Activated CD4-positive, alpha-beta T cell treated with anti-CD3 and anti-CD28 coated beads, Interleukin-2, amount 50 U/mL, for 48 hours (primary cell): ENCODE measurements around the gene HINT3.
"Not testable (repeated sequence)": the region's sequence is repeated elsewhere in the genome, so short reads cannot be mapped to it uniquely, and the experiment has no call there.

Source experiments
- DNase-seq, 2 experiments: peaks; one replicate each; pipeline ENCODE4 v3.0.0-alpha.2; 2020

HINT3 gene

DNA sequence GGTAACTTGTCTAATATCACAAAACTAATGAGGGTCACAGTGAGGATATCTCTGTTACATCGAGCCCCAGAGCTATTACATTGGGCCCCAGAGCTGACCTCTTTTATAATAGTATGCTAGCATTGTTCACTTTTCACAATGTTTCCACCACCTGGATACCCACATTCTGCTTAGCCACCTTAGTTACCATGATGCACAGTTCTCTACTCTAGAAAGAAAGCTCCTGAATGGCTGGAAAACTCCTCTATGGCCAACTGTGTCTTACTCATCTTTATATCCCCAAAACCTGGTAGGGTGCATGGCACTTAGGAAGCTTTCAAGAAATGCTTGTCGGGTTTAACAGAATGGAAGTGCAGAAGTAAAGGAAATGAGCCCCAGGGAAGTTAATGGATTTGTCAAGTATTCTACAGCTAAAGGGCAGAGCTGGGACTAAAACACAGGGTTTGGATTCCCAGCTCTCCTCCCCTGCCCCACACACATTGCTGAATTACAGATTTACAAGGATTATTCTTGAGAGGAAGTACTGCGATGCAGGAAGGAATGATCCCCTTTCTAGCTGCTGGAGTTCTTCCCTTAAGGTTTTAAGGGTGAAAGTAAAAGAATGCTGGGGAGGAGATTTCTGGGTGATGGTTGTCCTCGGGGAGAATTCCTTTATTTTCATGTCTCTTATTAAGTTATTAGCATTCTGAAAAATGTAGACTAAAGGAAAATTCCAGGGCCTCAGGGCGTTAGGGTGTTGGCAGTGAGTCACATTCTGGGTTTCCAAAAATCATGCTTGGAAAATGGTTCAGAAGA is 16.1 kb upstream of the HINT3 start:
- DNase-seq: no peak

DNA sequence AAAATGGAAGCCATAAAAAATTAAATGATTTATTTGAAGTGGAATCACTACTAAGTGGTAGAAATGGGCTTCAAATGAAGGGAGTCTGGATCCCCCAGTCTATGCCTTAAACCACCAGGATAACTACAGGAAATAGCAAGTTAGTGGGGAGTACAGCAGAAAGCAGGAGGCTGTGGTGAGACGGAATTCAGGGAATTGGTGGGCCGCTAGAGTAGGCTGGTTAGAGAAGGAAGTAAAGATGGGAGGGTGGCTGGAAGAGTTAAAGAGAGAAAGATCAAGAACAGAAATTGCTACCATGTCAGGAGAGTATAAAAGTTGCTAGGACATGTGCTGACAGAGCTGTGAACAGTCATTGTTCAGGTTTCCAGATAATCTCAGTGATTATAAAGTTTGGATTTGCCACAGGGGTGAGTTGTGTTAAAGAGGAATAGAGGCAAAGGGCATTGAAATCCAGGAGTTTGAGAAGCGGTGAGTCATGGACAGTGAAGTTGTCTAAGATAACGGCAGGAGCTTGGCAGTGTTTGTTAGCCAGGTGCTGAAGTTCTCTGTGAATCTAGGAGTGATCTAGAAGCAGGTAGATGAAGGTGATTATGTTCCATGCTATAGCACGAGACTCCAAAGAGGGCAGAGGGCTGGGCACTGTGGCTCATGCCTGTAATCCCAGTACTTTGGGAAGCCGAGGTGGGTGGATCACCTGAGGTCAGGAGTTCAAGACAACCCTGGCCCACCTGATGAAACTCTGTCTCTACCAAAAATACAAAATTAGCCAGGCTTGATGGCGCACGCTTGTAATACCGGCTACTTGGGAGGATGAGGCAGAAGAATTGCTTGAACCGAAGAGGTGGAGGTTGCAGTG is 13.7 kb upstream of the HINT3 start:
- no peak for DNase-seq

DNA sequence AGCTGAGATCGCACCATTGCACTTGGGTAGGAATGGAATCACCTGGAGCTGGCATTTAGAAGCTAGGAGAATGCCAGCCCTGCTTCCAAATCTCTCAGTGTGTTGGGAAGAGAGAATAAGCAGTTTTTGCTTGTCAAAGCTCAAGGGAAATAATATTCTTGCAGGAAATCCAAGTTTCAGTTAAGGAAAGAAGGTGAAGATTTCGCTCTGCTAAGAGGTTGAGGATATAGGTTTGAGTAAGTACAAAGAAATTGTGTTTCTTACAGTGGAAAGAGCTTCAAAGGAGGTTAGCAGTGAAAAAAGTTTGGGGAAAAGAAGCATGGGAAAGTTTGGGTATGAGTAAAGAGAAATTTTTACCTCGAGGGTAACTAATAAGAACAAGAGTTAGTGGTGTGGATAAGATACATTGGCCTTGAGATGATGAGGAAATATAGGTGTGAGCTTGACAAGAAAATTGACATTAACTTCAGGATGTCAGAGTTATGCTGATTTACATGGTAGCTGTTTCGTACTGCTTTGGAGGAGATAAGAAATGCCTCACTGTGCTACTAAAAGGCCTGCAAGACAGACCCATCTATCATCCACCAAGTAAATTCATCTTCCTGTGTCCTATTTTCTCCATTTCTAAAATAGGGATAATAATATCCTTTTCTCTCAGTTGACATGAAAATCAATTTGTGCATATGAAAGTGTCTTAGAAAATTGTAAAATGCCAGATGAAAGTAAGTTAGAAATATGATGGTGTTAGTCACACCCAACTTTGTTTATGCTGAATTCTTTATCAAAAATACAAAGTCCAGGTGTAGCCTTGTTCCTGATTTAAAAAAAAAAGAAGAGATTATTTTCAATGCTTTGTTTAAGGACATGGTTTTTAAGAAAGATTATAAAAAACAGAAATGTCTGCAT is 12.8 kb upstream of the HINT3 start:
- DNase-seq: no peak

DNA sequence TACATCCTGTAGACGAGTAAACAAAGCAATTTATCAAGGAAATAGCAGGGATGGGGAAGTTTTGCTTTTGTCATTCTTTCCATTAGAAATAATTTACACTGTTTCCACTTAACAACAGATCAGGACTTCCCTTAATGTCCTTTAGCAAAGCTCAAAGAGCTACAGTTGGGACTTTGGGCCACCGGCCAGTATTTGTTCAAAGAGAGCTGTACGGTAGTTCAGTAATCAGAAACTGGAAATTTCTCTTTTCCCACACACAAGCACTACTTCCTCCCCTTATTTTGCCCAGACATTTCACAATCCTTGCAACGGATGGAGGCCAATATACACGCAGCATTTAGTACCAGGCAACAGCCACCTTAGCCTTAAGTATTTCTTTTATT is 12.1 kb upstream of the HINT3 start:
- no peak for DNase-seq

DNA sequence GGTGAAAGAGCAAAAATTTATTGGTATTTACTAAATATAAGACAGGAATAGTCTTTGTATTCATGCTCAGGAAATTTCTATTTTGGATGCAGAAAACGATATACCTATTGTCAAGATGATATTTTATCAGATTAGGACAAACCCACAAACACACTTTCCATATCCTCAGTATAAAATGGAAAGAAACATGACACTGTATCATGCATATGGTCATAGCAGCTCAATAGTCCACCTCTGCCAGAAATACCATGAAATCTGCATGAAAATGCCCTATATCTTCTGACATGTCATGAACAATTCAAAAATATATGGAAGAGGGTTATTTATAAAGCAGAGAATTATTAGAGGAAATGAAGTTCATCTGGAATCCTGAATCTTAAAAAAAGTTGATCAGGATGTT is 11.7 kb upstream of the HINT3 start:
- DNase-seq: no peak

DNA sequence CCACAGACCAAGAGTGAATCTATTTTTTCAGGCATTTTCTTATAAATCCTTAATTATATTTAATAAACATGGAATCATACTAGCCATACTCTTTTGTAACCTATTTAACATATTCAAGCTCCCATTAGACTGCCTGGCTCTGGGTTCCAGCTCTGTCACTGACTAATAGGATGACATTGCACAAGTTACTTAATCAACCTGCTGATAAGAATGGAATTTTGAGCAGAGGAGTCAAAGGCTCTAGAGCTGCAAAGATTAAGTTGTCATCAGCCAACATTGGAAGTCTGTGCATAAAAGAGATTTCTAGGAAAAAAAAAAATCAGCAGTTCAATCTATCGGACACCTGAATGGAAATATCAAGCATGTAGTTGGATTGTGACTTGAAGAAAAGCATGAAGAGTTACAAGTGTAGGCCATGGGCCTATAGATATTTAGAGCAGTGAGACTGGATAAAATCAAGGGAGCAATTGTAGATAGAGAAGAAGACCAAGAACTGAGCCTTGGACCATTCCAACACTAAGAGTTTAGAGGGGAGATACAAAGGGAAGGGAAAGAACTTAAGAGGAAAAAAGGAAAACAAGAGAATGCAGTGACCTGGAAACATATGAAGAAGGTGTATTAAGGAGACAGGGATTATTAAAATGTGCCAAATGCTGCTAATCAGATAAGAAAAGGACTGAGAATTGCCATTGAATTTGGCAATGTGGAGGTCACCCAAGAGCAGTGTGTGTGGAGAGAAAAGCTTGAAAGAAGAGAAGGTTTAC is 11.0 kb upstream of the HINT3 start:
- DNase-seq: no peak

DNA sequence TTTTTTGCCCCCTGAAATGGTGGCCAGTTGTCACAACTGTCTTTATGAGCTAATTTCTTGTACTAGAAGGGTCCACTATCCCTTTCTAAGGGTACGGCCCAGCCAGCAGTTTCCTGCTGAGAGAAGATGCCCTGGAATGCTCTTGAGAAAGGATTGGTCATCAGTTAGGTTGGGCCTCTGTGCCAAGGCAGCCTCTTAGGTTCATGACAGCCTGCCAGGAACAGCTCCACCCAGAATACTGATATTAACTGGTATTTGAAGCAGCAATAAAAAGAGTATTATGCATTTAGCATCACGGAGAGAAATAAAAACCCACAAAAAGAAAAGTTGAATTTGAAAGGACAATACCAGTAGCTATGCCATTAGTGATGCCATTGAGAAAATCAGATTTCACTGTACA is 9.0 kb upstream of the HINT3 start:
- no peak for DNase-seq

DNA sequence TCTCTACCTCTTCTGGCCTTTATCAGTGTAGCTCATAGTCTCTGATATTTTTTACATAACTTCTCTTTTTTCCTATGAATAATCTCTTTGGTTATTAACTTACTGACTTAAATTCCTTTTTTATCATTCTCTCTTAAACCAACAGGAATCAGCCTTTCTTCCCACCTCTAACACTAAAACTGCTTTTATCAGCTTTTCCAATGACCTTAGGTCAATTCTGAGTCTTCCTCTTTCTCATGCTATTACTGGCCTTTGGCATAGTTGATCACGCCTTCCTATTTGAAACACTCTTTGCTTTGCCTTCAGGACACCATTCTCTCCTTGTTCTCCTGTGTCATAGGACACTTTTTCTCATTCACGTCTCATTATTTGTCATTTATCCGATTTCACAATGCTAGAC is 8.1 kb upstream of the HINT3 start:
- no peak for DNase-seq

DNA sequence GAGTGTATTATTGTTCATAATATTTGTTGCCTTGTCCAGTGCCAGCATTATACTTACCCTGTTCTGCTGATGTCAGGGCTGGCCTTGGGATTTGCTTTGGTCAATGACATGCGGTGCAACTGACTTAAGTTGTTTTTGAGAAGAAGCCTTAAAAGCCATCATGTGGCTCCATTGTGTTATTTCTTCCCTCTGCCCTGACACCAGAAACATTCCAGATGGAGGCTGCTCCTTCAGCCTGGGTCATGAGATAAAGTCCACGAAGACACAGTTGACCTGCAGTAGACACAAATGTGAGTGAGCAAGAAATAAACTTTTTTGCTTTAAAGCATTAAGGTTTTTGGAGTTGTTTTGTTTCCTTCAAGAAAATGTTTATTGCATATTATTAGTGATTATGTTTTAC is 7.5 kb upstream of the HINT3 start:
- no peak for DNase-seq

DNA sequence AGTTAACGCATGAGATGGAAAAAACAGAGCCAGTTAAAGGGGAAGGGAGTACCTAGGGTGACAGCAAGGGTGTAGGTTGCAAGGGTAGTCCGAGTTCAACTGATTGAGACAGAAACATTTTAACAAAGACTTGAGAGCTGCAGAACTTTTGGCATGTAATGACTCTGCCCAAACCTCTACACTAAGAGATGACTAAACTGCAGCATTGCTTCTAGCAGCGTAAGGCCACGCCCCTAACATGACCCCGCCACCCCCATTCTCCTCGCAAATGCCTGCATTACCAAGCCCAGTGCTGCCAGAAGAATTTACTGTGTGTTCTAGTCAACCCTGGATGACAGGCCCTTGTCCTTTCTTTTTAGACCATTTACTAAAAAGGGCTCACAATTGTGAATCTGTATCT is 6.3 kb upstream of the HINT3 start:
- peak; percentile 18 to 31 for DNase-seq

DNA sequence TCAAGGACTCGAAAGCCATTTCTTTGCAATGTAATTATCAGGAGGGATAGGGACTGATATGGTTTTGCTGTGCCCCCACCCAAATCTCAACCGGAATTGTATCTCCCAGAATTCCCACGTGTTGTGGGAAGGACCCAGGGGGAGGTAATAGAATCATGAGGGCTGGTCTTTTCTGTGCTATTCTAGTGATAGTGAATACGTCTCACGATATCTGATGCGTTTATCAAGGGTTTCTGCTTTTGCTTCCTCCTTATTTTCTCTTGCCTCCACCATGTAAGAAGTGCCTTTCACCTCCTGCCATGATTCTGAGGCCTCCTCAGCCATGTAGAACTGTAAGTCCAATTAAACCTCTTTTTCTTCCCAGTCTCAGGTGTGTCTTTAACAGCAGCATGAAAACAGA is 5.9 kb upstream of the HINT3 start:
- DNase-seq: not testable (repeated sequence)

DNA sequence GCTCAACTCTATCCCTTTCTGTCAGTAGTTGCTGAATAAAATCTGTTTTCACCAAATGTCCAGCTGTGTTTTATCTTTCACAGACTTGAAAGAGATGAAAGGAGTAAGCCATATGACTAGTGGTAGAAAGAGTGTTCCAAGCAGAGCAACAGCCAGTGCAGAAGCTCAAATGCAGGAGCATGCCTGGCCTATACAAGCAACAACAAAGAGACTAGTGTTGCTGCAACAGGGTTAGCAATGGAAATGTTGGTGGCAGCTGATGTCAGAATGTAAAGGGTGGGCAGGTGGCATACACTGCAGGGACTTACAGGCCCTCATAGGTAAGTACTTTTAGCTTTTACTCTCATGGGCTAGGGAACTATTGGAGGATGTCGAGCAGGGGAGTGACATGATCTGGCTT is 5.2 kb upstream of the HINT3 start:
- DNase-seq: no peak

DNA sequence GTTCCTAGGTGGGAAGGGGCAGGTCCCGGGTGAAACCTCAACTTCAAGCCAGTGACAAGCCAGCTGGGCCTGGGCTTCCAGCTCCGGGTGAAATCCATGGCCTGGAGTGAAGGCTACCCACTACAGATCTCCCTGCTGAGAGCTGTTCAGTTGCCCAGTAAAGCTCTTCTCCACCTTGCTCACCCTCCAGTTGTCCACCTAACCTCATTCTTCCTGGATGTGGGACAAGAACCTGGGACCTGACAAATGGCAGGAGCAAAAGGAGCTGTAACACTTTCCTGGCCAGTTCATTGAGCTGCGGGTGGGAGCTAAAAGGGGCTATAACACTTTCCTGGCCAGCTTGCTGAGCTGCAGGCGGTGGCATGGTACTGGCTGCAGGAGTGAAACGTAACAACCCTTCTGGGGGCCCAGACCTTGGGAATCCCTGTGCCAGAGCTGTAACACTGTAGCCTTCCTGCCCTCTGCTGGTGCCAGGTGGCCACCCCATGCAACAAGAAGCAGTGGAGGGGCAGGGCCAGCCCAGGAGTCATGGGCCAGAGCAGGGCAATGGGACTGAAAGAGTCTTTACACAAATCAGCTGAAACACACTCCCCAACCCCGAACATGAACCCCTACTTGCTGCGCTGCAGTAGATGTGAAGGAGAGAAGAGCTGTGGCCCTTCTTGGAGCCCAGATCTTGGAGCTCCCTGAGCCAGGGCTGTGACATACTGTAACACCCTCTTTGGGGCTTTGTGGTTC is 3.6 kb upstream of the HINT3 start:
- peak; percentile 45 to 48 for DNase-seq

DNA sequence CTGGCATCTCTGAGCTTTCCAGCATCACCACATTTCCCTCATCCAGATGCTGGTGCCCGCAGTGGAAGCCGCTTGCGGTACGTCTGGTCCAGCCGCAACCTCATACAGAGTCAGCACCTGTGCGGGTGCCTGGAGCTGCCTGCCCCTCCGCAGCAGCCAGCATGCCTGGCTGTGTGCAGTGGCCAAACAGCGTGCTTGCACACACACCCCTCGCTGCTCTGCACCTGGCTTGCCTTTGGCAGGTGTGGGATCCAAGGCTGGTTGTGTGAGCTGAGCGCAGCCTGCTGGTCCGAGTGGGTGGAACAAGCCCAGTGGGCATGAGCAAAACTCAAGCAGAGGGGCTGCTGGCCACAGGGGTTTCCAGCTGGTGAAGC is 3.1 kb upstream of the HINT3 start:
- no peak for DNase-seq

DNA sequence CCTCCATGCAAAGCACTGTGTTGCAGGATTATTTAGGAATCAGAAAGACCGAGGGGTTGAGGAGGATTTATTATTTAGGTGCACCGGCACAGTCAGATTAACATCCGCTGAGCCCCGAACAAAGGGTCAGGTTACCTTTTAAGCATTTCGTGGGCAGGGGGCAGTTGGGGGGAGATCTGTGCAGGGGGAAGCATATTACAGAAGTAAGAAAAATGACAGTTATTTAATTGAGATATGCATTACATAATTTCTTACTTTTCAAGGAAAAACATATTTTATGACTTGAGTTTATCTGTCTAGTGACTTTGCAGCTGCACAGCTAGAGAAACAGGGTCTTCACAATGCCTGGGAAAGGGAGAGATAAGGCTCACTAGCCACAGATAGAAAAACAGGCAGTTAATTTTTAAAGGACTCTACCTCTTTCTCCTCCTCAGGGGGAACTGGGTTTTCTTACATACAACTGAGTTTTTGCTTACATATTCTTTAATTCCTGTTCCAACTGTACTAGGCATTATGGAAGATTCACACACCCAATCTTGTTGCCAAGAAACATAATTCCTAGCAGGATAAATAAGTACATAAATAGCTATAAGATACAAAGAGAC is 1.7 kb upstream of the HINT3 start:
- no peak for DNase-seq

DNA sequence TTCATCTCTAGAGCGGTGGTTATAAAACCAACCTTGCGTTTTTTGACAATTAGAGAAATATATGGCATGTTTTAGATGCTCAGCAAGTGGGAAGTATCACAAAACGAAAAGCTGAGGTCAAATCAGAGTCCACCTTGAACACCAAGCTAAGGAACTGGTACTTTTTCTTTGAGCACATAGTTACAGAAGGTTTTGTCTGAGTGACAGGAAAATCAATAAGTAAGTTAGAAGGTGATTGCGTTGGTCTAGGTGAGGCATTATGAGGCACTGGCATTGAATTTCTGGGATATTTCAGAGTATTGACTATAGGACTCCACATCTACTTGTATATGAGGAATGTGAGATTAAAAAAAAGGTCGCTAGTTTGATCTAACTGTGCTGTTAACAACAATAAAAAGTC is 597 bp upstream of the HINT3 start:
- no peak for DNase-seq

DNA sequence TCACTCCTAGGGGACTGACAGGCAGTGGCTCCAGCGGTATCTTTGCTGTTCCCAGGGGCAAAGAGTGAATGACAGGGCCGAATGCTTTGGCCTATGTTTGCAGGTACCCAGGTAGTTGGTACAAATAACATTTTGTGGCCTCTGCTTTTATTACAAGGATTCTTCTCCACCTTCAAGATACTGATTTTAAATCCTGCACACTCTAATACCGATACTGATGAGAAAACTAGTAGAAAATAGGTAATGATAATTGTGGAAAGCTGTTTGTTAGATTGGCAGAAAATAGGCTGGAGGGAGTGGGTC is 772 bp downstream of the HINT3 start:
- DNase-seq: no peak

DNA sequence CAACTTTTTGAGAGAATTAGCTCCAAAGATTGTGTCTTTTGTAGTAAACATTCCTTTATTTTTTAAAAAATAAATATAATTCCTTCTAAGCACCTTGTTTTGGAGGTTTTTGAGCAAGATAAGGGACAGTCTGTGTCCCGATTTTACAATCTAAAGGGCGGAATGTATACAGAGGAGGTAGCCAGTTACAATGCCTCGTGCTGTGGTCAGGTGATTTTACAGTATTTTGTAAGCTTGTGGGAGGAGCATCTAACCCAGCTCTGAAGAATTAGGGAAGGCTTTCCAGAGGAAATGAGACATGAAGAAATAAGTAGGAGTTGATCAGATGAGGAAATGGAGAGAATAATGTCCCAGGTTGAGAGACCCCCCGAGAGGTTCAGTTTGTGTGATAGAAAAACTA is 1.3 kb downstream of the HINT3 start:
- DNase-seq: no peak

DNA sequence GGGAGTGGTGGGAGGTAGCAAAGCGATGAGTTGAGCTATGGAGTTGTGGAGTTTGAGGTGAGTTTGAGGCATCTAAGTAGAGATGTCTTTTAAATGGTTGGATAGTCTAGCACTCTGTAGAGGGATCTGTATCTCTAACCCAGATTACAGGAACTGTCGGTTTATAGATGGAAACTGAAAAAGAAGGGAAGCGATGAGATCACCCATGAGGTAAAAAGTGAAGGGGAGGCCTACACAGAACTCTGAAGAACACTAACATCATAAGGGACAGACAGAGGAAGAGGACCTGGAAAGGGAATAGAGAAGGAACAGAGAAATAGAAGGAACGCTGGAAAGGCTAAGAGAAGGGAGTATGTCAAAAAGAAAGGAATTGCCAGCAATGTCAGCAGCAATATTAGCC is 2.5 kb downstream of the HINT3 start:
- no peak for DNase-seq

DNA sequence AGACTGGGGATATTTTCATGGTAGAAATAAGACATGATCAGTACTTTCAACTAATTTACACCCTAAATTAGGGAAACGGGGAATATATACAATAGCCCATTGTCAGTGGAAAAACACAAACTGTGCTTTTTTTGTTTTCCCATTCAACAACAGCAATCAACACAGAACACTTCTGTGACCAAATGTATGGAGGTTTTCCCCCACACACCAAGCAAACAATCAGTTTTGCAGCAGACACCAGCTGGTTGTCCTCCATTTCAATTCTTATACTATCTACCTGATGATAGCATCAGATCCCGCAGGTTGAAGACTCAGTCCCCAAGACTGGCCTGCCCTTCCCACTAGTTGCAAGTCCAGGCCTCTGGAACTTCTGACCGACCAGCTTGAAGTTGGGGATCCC is 4.5 kb downstream of the HINT3 start:
- no peak for DNase-seq

DNA sequence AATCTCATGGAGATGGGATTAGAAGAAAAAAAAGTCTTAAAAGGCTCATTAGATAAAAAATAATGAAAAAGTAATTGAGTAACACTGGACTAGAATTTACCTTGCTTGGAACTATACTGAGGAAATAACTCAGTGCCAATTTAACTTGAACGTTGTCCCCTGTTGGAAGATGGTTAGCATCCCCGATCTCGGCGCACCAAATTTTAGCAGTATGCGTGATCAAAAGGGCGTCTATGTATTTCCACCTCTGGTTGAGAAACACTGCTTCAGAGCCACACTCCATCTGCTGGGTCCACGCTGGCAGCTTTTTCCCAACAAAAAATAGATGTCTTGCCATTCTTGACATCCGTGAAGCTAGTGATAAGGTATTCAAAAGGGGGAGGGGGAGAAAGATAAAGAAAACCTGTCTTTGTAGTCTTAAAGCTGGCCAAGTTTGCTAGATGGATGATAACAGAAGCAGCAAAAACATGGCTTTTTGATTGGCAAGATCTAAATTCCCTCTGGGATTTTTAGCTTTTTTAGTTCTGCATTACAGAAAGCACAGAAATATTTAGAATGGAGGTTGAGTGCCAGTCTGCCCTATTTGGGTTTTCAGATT is 6.4 kb downstream of the HINT3 start:
- DNase-seq: no peak
